GM19023 (cell line): ENCODE data around the gene PROX1.

Experiments used
- ATAC-seq: cut with Tn5 transposase; IDR thresholded peaks from one replicate; pipeline ENCODE4 v1.9.1; 2021; ENCODE audit warnings: mild to moderate bottlenecking, moderate library complexity; ENCODE audit not compliant: unreplicated experiment

Gene PROX1

DNA sequence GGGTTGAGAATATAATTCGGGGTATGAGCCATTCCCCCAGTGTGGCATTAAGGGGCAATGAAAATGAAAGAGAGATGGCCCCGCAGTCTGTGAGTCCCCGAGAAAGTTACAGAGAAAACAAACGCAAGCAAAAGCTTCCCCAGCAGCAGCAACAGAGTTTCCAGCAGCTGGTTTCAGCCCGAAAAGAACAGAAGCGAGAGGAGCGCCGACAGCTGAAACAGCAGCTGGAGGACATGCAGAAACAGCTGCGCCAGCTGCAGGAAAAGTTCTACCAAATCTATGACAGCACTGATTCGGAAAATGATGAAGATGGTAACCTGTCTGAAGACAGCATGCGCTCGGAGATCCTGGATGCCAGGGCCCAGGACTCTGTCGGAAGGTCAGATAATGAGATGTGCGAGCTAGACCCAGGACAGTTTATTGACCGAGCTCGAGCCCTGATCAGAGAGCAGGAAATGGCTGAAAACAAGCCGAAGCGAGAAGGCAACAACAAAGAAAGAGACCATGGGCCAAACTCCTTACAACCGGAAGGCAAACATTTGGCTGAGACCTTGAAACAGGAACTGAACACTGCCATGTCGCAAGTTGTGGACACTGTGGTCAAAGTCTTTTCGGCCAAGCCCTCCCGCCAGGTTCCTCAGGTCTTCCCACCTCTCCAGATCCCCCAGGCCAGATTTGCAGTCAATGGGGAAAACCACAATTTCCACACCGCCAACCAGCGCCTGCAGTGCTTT lies 9.4 kb downstream of the PROX1 start:
- ATAC-seq = no peak

DNA sequence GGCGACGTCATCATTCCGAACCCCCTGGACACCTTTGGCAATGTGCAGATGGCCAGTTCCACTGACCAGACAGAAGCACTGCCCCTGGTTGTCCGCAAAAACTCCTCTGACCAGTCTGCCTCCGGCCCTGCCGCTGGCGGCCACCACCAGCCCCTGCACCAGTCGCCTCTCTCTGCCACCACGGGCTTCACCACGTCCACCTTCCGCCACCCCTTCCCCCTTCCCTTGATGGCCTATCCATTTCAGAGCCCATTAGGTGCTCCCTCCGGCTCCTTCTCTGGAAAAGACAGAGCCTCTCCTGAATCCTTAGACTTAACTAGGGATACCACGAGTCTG lies 10.0 kb downstream of the PROX1 start:
- ATAC-seq = no peak

DNA sequence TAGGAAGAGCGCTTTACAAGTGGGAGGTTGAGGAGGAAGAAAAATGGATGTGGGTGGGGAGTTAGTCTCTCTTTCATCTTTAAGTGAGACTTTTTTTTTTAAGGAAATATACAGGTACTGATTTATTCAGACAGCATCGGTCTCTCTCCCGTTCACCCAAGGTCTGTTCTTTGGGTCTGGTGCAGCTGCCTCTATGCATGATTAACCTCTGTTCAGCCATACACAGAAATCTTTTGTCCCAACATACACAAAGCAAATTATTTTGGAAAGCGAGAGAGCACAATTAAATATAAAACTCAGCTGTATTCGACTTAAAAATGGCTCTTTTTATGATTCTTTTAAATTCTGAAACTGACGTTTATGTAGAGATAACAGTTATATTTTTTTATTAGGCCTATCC lies 11.0 kb downstream of the PROX1 start:
- no peak for ATAC-seq

DNA sequence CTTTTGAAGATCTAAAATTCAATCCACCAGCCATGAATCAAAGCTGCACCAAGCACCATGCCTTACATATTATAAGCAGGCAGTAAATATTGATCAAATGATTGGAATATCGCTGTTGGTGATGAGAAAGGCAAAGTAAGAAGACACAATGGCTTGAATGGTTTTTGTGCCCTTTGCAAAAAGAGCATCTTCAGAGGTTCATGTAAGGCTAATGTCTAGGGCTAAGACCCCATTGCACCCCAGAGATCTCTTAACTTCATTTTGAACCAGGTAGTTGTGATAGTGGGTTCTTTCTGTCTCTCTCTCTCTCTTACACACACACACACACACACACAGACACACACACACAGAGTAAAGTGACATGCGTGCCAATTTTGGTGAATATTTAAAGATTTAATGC lies 12.0 kb downstream of the PROX1 start:
- ATAC-seq = no peak

DNA sequence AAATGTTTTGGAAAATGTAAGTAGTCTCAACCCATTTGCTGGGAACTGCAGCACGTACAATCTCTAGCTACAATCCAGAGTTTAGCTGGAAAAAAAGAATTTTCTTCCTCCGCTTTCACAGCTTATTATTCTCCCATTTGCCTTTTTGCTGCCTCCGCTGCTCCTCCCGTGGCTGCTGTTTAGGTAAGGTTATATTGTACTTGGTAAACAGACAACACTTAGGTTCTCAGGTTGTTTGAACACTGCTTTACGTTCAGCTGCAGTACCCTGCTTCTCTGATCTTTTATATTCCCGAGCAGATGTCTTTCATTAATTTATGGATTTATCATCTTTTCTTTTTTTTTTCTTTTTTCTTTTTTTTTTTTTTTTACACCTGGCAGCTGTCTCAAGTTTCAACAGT lies 14.3 kb downstream of the PROX1 start:
- no peak for ATAC-seq

- no peak for ATAC-seq
Measured at GRCh38 chr1:214002472-214002871, 14.7 kb downstream of the PROX1 start.

GRCh38 chr1:214003233-214003632 lies 15.5 kb downstream of the PROX1 start:
- no peak for ATAC-seq

- no peak for ATAC-seq
Measured at GRCh38 chr1:214004014-214004413, 16.2 kb downstream of the PROX1 start.

GRCh38 chr1:214004795-214005194 lies 17.0 kb downstream of the PROX1 start:
- ATAC-seq = no peak

GRCh38 chr1:214005708-214006107 lies 17.9 kb downstream of the PROX1 start:
- no peak for ATAC-seq

GRCh38 chr1:214006845-214007244 lies 19.1 kb downstream of the PROX1 start:
- no peak for ATAC-seq

GRCh38 chr1:214008347-214008746 lies 20.6 kb downstream of the PROX1 start:
- ATAC-seq = no peak

DNA sequence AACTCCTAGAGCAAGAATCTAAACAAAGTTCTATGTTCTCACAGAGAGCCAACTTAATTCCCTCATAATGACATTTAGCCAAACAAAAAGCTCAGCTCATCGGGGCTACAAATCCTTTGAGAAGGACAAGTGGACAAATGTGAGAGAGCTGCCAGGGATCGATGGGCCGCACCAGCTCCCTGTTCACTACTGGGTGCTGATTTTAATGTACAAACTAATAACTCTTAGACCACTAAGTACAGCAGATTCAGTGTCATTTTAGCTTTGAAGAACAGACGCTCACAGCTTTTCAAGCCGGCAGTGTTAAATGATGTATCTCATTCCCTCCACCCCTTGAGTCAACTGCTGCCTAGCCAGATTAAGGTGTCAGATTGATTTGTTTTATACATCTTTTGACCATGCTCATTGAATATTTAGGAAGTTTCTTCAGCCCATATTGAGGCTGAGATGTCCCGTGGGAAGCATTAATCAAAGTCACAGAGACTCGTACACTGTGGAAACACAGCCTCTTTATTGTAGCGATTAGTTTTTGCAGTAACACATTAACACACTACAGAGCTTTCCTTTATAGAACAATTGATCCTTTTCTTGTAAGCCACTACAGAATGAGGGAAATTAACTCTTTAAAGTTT lies 21.1 kb downstream of the PROX1 start:
- ATAC-seq = no peak

- no peak for ATAC-seq
Measured at GRCh38 chr1:214009423-214010196, 21.8 kb downstream of the PROX1 start.

GRCh38 chr1:214010197-214010573 lies 22.4 kb downstream of the PROX1 start:
- ATAC-seq = no peak

- ATAC-seq = no peak
Measured at GRCh38 chr1:214010717-214011116, 22.9 kb downstream of the PROX1 start.

DNA sequence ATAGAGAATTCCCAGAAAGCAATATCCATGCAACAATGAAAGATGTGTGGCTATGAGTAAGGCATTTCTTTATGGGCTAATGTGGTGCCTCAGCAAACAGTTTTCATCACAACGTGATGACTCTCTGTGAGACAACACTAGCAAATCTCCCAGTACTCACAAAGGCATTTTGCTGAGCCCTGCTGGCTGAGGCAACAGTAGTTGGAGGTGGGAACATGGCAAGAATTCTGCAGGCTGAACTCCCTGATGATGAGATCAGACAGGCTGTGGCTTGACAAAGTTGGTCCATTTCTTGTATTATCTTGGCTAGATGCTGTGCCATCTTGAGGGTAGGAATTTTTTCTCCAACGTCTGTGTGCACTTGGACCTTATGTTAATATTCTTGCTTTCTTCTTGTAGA lies 24.6 kb downstream of the PROX1 start:
- ATAC-seq = no peak

DNA sequence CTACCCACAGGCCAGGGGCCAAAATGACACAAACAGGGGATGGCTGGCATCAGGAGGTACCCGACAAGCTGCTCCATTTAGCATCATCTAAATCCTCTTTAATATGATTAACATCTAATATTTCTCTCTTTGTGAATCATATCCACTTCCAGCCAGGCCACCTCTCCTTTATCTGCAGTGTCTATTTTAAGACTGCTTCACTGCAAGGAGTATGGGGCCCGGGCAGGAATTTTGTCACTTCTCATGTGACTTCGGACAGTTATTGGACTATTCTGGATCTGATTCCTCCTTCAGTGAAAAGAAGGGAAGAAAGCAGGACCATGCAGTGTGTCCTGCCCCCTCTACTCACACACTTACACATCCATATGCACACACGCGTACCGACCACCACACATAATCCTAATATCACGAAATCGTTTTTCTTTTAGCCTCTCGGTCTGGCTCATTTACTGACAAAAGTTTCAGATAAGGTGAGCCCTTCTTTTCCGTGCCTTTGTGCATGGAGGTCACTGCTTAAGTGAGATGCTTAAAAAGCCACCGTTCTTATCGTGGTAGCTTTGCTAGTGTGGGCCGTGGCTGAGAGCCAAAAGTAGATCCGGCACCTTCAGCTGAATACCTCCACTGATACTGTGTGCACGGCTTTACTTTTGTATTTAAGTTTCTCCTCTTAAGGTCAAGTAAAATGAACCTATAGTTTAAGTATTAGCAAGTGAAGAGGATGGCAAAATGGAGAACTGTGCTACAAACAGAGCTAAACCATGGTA lies 26.0 kb downstream of the PROX1 start:
- no peak for ATAC-seq

DNA sequence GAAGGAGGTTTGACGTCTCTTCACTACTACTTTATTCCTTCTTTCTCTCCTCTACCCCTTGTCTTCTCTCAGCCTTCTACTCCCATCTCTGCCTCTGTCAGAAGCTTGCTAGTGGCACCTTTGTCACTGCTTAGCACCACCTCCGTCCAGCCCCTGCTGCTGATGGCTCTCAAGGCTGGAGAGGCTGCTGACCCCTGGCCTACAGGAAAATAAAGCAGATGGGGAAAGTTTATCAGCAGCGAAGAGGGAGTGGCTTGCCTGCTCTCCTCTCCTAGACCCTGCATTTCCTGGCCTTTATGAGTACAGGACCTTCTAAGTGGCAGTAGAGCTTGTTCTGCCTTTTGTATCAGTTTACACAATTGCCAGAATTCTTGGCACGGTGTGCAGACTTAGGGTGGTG lies 27.0 kb downstream of the PROX1 start:
- no peak for ATAC-seq

DNA sequence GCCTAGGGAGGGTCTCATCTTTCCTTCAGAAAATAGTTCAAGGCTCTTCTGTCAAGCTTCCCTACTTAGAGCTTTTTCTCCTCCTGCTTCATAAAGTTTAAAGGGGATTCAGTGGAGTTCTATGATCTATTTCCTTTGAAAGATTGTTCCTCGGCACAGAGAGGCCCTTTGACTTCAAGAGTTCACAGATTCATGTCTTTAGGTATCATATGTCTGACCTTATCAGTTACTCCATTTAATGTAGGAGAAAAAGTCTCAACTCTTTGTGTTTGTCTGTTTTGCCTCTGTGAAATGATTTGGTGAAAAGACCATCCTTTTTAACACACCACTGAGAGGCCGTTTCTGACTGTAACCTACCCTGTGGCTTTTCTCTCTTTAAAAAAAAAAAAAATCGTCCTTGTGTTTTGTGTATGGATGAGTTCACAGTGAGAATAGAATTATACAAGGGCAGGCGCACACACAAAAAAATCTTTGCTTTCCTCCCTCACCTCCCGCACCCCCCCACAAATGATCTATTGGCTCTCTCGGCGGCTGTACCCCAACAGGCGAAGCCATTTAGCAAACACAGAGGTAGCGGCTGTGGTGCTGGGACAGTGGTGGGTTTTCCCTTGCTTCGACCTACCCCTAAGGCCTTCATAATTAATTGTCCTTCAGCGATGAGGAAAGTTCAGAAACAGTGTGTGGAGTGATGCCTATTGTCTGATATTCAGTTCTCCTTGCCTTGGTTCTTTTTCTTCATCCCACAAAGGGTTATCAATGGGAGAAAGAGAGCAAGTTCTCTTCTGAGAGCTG lies 29.6 kb downstream of the PROX1 start:
- ATAC-seq = no peak
